ENCODE data around the gene CADPS2. TPM values are rescaled to one million over a fixed set of nuclear protein-coding genes. Genes with fewer than 3 reads are reported as not detected.

The CADPS2 gene
- total and polyA plus RNA-seq, 2 of the 4 experiments (the other 2 are of a cell fraction): 0.10 to 0.54 TPM

GRCh38 chr7:122688400-122688998 is 197.8 kb downstream of the CADPS2 start:
- no peak for DNase-seq
- Histone ChIP-seq H4K20me1 (ENCODE audit: insufficient read depth, low read length) (no peaks in the 10 kb centered on the region), H3K4ac (ENCODE audit: low read depth, low read length) (no peak overlapping the region), H3K4me3 (ENCODE audit: insufficient read depth, low read depth, low read length) (no peak overlapping the region), H3K9ac (ENCODE audit: low read depth, low read length) (no peak overlapping the region), H2BK20ac (ENCODE audit: low read depth, low read length) (no peak overlapping the region), H4K5ac (ENCODE audit: low read depth, low read length) (no peak overlapping the region), H2BK5ac (ENCODE audit: low read depth, low read length, poor library complexity, severe bottlenecking) (no peak overlapping the region), H3K79me1 (ENCODE audit: low read depth in 1 of 2, low read length in 2 of 2) (no peaks in the 10 kb centered on the region), H3K4me2 (ENCODE audit: low read depth, low read length) (no peak overlapping the region), H2BK15ac (ENCODE audit: low read depth, low read length) (no peak overlapping the region), H3K27ac (ENCODE audit: insufficient read depth, low read length) (no peak overlapping the region), H4K8ac (ENCODE audit: low read depth in 2 of 2, low read length in 2 of 2) (no peak overlapping the region), H3K18ac (ENCODE audit: low read depth, low read length) (no peak overlapping the region), H3K4me1 (ENCODE audit: control insufficient read depth, insufficient read depth, low read length) (no peaks in the 10 kb centered on the region), H4K91ac (ENCODE audit: insufficient read depth, low read depth, low read length) (no peak overlapping the region), H3K9me3 (ENCODE audit: control insufficient read depth, insufficient read depth, low read length) (peaks cover 25% of the 10 kb centered on the region), H2AFZ (replicated peaks; ENCODE audit: low read length, poor library complexity) (no peak overlapping the region), H2AK9ac (replicated peaks; ENCODE audit: low read depth, low read length, poor library complexity) (no peak overlapping the region), H2AK5ac (ENCODE audit: low read depth, low read length) (no peak overlapping the region), H3K36me3 (ENCODE audit: control insufficient read depth, insufficient read depth, low read length) (no peaks in the 10 kb centered on the region), H3K56ac (ENCODE audit: extremely low read depth, insufficient read depth, low read length) (no peak overlapping the region), H3K14ac (replicated peaks; ENCODE audit: low read depth, low read length) (no peak overlapping the region), H3K27me3 (ENCODE audit: control insufficient read depth, insufficient read depth, low read length) (no peaks in the 10 kb centered on the region), H3K23ac (ENCODE audit: low read depth, low read length) (no peak overlapping the region), H3K9me1 (ENCODE audit: insufficient read depth, low read length) (no peaks in the 10 kb centered on the region), H2BK120ac (ENCODE audit: low read depth, low read length) (no peak overlapping the region)
- no CpG with 5 or more reads among the region's 6 CpGs for WGBS, 2 experiments (ENCODE audit: extremely low coverage in 2 of 2, insufficient read length in 1 of 2)
- no peak for ATAC-seq (ENCODE audit: low read depth)
- no peak for TF ChIP-seq BHLHE40 (IDR thresholded peaks at IDR 0.05; ENCODE audit: low read depth, low read length)
- no peak for TF ChIP-seq MAZ (IDR thresholded peaks at IDR 0.05; ENCODE audit: borderline replicate concordance, low read depth, low read length)
- TF ChIP-seq POLR2A (IDR thresholded peaks at IDR 0.05; ENCODE audit: low read depth, low read length): no peak
- TF ChIP-seq FOS (IDR thresholded peaks at IDR 0.05; ENCODE audit: low read depth, low read length): no peak
- TF ChIP-seq CEBPB (IDR thresholded peaks at IDR 0.05; ENCODE audit: low read depth, low read length): no peak
- no peak for TF ChIP-seq RAD21 (IDR thresholded peaks at IDR 0.05; ENCODE audit: low read length)
- no peak for TF ChIP-seq MAFK (IDR thresholded peaks at IDR 0.05; ENCODE audit: low read depth, low read length)
- TF ChIP-seq USF2 (IDR thresholded peaks at IDR 0.05; ENCODE audit: low read depth, low read length): no peak
- TF ChIP-seq RCOR1 (IDR thresholded peaks at IDR 0.05; ENCODE audit: insufficient replicate concordance, low read length): no peak
- TF ChIP-seq SMC3 (IDR thresholded peaks at IDR 0.05; ENCODE audit: low read depth, low read length): no peak
- no peak for TF ChIP-seq CHD1 (IDR thresholded peaks at IDR 0.05; ENCODE audit: low read depth, low read length)
- TF ChIP-seq RFX5 (IDR thresholded peaks at IDR 0.05; ENCODE audit: low read depth, low read length): no peak
- no peak for TF ChIP-seq CTCF (conservative IDR thresholded peaks at IDR 0.05; ENCODE audit: low read depth, low read length)
- TF ChIP-seq NFE2L2 (IDR thresholded peaks at IDR 0.05; ENCODE audit: low read depth, low read length): no peak
- TF ChIP-seq MXI1 (IDR thresholded peaks at IDR 0.05; ENCODE audit: borderline replicate concordance, low read depth, low read length): no peak
- no peak for TF ChIP-seq ELK1 (IDR thresholded peaks at IDR 0.05; ENCODE audit: borderline replicate concordance, low read depth, low read length)
- dilution Hi-C loops (cut with HindIII; ENCODE audit: low sequenced_read_pairs, unreplicated experiment): no loop called here
- in situ Hi-C loops (cut with MboI; ENCODE audit: low sequenced_read_pairs): no loop called here
- intact Hi-C loops (cut with micrococcal nuclease): no loop called here
- no TSS peak for BruUV-seq (replicated peaks)
- ChIA-PET POLR2A (ENCODE audit: unreplicated experiment) (no interaction called here), CTCF (no interaction called here)
